HCT116 (cell line): Measurements from ENCODE around the gene ARL6IP1. TPM values are rescaled to one million over a fixed set of nuclear protein-coding genes. Genes with fewer than 3 reads are reported as not detected.

ENCODE experiments used
- ATAC-seq: fragments of 200-7000 bp; cut with Tn5 transposase; 2 replicates; pipeline ENCODE4 v1.9.1; 2020; ENCODE audit warnings: mild to moderate bottlenecking, moderate library complexity
- BruUV-seq: library from RNA; stranded (reverse); fragments of 400-500 nt; replicated peaks from 2 replicates; lab custom pipeline; 2021; lab: Mats Ljungman, UMichigan
- CTCF ChIA-PET: fragments of 300-600 bp; sonication (Branson Sonifier 250); formaldehyde crosslinking; loops from one replicate; lab custom pipeline; 2021; ENCODE audit warnings: antibody characterized with exemption; lab: Charles Lee
- POLR2A ChIA-PET: fragments of 300-600, 350-600 bp; sonication (Branson Sonifier 250); formaldehyde crosslinking; loops from one replicate; lab custom pipeline; 2021; ENCODE audit warnings: antibody characterized with exemption; lab: Charles Lee
- RAD21 ChIA-PET, 2 experiments: fragments of 300-600 bp; sonication (Branson Sonifier 250); formaldehyde crosslinking; loops; one replicate each; lab custom pipeline; 2023; ENCODE audit warnings: low total read pairs in 2 of 2; ENCODE audit not compliant: uncharacterized antibody in 2 of 2, unreplicated experiment in 2 of 2, low non-redundant PET in 1 of 2; lab: Charles Lee
- DNase-seq: peaks from one replicate; pipeline ENCODE4 v3.0.0-alpha.2; 2010; ENCODE audit warnings: low read depth, low spot score
- H2AFZ ChIP-seq: fragments of 200-600 bp; shearing (Covaris generic), sonication (generic); 2 replicates; pipeline ENCODE4 v1.6.1; 2017; ENCODE audit warnings: low read depth, mixed run types, mixed read lengths, antibody characterized with exemption, low read length; ENCODE audit not compliant: poor library complexity, severe bottlenecking
- H3K27ac ChIP-seq: 2 replicates; pipeline ENCODE4 v1.5.1; 2012; ENCODE audit warnings: low read depth, low read length
- H3K27me3 ChIP-seq: fragments of 200-600 bp; sonication (generic); 2 replicates; pipeline ENCODE4 v1.6.1; 2016; ENCODE audit warnings: mixed run types, low read length, mixed read lengths; ENCODE audit not compliant: insufficient read depth
- H3K36me3 ChIP-seq, 2 experiments: fragments of 200-500 bp in 1 of 2; fragments of 200-600 bp in 1 of 2; sonication (Bioruptor generic) in 1 of 2; sonication (generic) in 1 of 2; 2 replicates each; pipeline versions ENCODE4 v1.5.1 to v1.6.1; 2014 to 2016; ENCODE audit warnings: low read length in 2 of 2, inconsistent platforms in 1 of 2, mixed read lengths in 1 of 2, mixed run types in 1 of 2; ENCODE audit not compliant: insufficient read depth in 2 of 2, control insufficient read depth in 1 of 2
- H3K4me1 ChIP-seq, 2 experiments: fragments of 200-600 bp in 1 of 2; sonication (generic) in 1 of 2; 2 replicates each; pipeline versions ENCODE4 v1.5.1 to v1.6.1; 2012 to 2017; ENCODE audit warnings: low read length in 2 of 2, inconsistent platforms in 1 of 2, mild to moderate bottlenecking in 1 of 2, mixed read lengths in 1 of 2, mixed run types in 1 of 2, moderate library complexity in 1 of 2; ENCODE audit not compliant: insufficient read depth in 2 of 2, control insufficient read depth in 1 of 2
- H3K4me2 ChIP-seq: fragments of 200-600 bp; sonication (generic); 2 replicates; pipeline ENCODE4 v1.6.1; 2017; ENCODE audit warnings: mixed run types, low read length, mixed read lengths
- H3K4me3 ChIP-seq, 2 experiments: fragments of 200-600 bp in 1 of 2; sonication (generic) in 1 of 2; replicated peaks in 1 of 2; 2 replicates each; pipeline ENCODE4 v1.5.1; 2011 to 2016; ENCODE audit warnings: low read length in 2 of 2, control low read depth in 1 of 2, low read depth in 1 of 2, mild to moderate bottlenecking in 1 of 2, mixed read lengths in 1 of 2, mixed run types in 1 of 2
- H3K79me2 ChIP-seq: fragments of 200-600 bp; sonication (generic); 2 replicates; pipeline ENCODE4 v1.6.1; 2017; ENCODE audit warnings: mild to moderate bottlenecking, mixed run types, low read length, moderate library complexity, mixed read lengths; ENCODE audit not compliant: insufficient read depth
- H3K9ac ChIP-seq: fragments of 200-600 bp; sonication (generic); 2 replicates; pipeline ENCODE4 v1.6.1; 2016; ENCODE audit warnings: low read length, mixed read lengths
- H3K9me2 ChIP-seq: fragments of 200-600 bp; sonication (generic), shearing (Covaris generic); 2 replicates; pipeline ENCODE4 v1.6.1; 2017; ENCODE audit warnings: mixed run types, mild to moderate bottlenecking, moderate library complexity; ENCODE audit not compliant: insufficient read depth
- H3K9me3 ChIP-seq, 2 experiments: fragments of 200-500 bp in 1 of 2; fragments of 200-600 bp in 1 of 2; sonication (Bioruptor generic) in 1 of 2; sonication (generic) in 1 of 2; 2 replicates each; pipeline ENCODE4 v1.6.1; 2014 to 2017; ENCODE audit warnings: low read length in 2 of 2, mixed read lengths in 2 of 2, inconsistent platforms in 1 of 2, low read depth in 1 of 2, mild to moderate bottlenecking in 1 of 2, mixed run types in 1 of 2, moderate library complexity in 1 of 2; ENCODE audit not compliant: control insufficient read depth in 1 of 2, insufficient read depth in 1 of 2
- H4K20me1 ChIP-seq: fragments of 200-600 bp; sonication (generic), shearing (Covaris generic); 2 replicates; pipeline ENCODE4 v1.6.1; 2017; ENCODE audit warnings: mixed run types, mild to moderate bottlenecking, moderate library complexity; ENCODE audit not compliant: insufficient read depth
- CBX3 ChIP-seq: IDR thresholded peaks from 2 replicates; pipeline ENCODE4 v1.6.1; 2012; ENCODE audit warnings: low read depth
- CEBPB ChIP-seq: IDR thresholded peaks from 2 replicates; pipeline ENCODE4 v1.6.1; 2012; ENCODE audit warnings: low read depth
- EGR1 ChIP-seq: IDR thresholded peaks from 2 replicates; pipeline ENCODE4 v1.6.1; 2012; ENCODE audit warnings: low read depth
- EZH2 ChIP-seq: fragments of 200-600 bp; sonication (generic); IDR thresholded peaks from 2 replicates; pipeline ENCODE4 v1.6.1; 2017; ENCODE audit warnings: antibody characterized with exemption, mixed run types
- EZH2phosphoT487 ChIP-seq: fragments of 200-600 bp; IDR thresholded peaks from 2 replicates; pipeline ENCODE4 v1.6.1; 2018; ENCODE audit warnings: antibody characterized with exemption, borderline replicate concordance
- JUND ChIP-seq: IDR thresholded peaks from 2 replicates; pipeline ENCODE4 v1.6.1; 2012
- POLR2A ChIP-seq: IDR thresholded peaks from 2 replicates; pipeline ENCODE4 v1.7.0; 2011; ENCODE audit warnings: borderline replicate concordance; ENCODE audit not compliant: insufficient read depth, insufficient read length; ENCODE audit errors: extremely low read depth
- RAD21 ChIP-seq: IDR thresholded peaks from 2 replicates; pipeline ENCODE4 v1.6.1; 2012; ENCODE audit warnings: low read depth, mild to moderate bottlenecking
- SP1 ChIP-seq: IDR thresholded peaks from 2 replicates; pipeline ENCODE4 v1.6.1; 2012; ENCODE audit warnings: low read depth
- SRF ChIP-seq: IDR thresholded peaks from 2 replicates; pipeline ENCODE4 v1.6.1; 2012; ENCODE audit warnings: low read depth
- TCF7L2 ChIP-seq: IDR thresholded peaks from 2 replicates; pipeline ENCODE4 v1.7.0; 2011; ENCODE audit warnings: borderline replicate concordance, inconsistent platforms; ENCODE audit not compliant: insufficient read depth, insufficient read length; ENCODE audit errors: extremely low read depth
- ZFX ChIP-seq: fragments of 450-650 bp; IDR thresholded peaks from 2 replicates; pipeline ENCODE4 v1.6.1; 2017
- ZNF274 ChIP-seq: fragments of 200-500 bp; sonication (Bioruptor generic); IDR thresholded peaks from 2 replicates; pipeline ENCODE4 v1.6.1; 2014; ENCODE audit warnings: mild to moderate bottlenecking, low read depth, low read length, inconsistent platforms
- intact Hi-C: fragments of 100-400 bp; cut with micrococcal nuclease; formaldehyde crosslinking; loops from 2 replicates; pipeline ENCODE4 v1.10.0; 2022
- total RNA-seq: library from RNA; stranded (reverse); gene quantifications from one replicate; pipeline ENCODE4 v1.2.1, GENCODE V29; 2021; ENCODE audit not compliant: unreplicated experiment
- TF ChIP-seq, protein P1 (sequence below), 3 experiments: fragments of 200-600 bp in 1 of 3; sonication (generic) in 1 of 3; IDR thresholded peaks in 2 of 3; conservative IDR thresholded peaks in 1 of 3; 2 replicates each; pipeline ENCODE4 v1.5.1; 2012 to 2017; ENCODE audit warnings: low read depth in 2 of 3, low read length in 2 of 3, antibody characterized with exemption in 1 of 3, borderline replicate concordance in 1 of 3, control low read depth in 1 of 3, mild to moderate bottlenecking in 1 of 3, mixed read lengths in 1 of 3, mixed run types in 1 of 3, moderate library complexity in 1 of 3; ENCODE audit not compliant: insufficient read depth in 1 of 3
- TF ChIP-seq, protein P2 (sequence below): IDR thresholded peaks from 2 replicates; pipeline ENCODE4 v1.6.1; 2011; ENCODE audit warnings: mild to moderate bottlenecking, low read length, moderate library complexity; ENCODE audit not compliant: insufficient replicate concordance; ENCODE audit errors: extremely low read depth
- TF ChIP-seq, protein P3 (sequence below): IDR thresholded peaks from 2 replicates; pipeline ENCODE4 v1.6.1; 2012
- TF ChIP-seq, protein P4 (sequence below): IDR thresholded peaks from 2 replicates; pipeline ENCODE4 v1.6.1; 2012; ENCODE audit warnings: low read depth
- TF ChIP-seq, protein P5 (sequence below): IDR thresholded peaks from 2 replicates; pipeline ENCODE4 v1.6.1; 2012

The ARL6IP1 gene
- total RNA-seq, 1 experiment from 2014 or later: 197 TPM

DNA sequence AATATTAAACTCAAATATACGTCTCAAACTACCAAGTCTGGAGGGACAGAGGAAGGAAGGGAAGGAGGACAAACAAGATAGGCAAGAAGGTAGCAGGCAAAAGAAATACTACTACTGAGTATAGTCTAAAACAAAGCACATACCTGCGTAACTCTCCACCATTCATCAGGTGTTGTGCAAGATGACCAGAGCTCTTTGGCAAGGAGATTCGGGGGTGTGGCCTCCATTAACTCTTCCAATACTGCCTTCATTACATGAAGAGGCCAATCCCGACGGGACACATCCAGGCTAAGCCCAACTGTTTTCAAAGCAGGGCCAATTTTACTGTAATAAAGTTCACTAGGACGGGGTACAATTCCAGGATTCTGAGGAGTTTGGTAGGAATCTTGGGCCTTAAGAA, 38.2 kb upstream of the ARL6IP1 start:
- POLR2A ChIA-PET: no interaction called here

More for the DNA sequence above, 38.2 kb upstream of the ARL6IP1 start:
- H3K36me3 ChIP-seq: peaks cover 66 to 69% of the 10 kb centered on the region in 2 experiments
- H3K27me3 ChIP-seq: no peaks in the 10 kb centered on the region
- no peaks in the 10 kb centered on the region for H3K9me3 ChIP-seq
- intact Hi-C loops: no loop called here
- H3K9me2 ChIP-seq: no peaks in the 10 kb centered on the region
- DNase-seq (no peak), ATAC-seq (no peak)
- H2AFZ ChIP-seq: no peak overlapping the region
- H3K27ac ChIP-seq: no peak overlapping the region
- H3K4me3 ChIP-seq: no peak overlapping the region
- H3K79me2 ChIP-seq: peaks cover 12% of the 10 kb centered on the region; the same call in 1 of the 2 replicates
- ChIA-PET RAD21 (no interaction called here), CTCF (no interaction called here)
- BruUV-seq: no TSS peak
- H3K9ac ChIP-seq: no peak overlapping the region
- no peak overlapping the region for H3K4me2 ChIP-seq
- no peaks in the 10 kb centered on the region; the same call in 1 of the 2 replicates for H4K20me1 ChIP-seq
- TF ChIP-seq, protein P1, sequence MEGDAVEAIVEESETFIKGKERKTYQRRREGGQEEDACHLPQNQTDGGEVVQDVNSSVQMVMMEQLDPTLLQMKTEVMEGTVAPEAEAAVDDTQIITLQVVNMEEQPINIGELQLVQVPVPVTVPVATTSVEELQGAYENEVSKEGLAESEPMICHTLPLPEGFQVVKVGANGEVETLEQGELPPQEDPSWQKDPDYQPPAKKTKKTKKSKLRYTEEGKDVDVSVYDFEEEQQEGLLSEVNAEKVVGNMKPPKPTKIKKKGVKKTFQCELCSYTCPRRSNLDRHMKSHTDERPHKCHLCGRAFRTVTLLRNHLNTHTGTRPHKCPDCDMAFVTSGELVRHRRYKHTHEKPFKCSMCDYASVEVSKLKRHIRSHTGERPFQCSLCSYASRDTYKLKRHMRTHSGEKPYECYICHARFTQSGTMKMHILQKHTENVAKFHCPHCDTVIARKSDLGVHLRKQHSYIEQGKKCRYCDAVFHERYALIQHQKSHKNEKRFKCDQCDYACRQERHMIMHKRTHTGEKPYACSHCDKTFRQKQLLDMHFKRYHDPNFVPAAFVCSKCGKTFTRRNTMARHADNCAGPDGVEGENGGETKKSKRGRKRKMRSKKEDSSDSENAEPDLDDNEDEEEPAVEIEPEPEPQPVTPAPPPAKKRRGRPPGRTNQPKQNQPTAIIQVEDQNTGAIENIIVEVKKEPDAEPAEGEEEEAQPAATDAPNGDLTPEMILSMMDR (IDR thresholded peaks at IDR 0.05 in 2 of 3, conservative IDR thresholded peaks at IDR 0.05 in 1 of 3; ENCODE audit: borderline replicate concordance in 1 of 3, insufficient read depth in 1 of 3, low read depth in 2 of 3, low read length in 2 of 3): no peak
- TF ChIP-seq CBX3 (no peak), SP1 (no peak), EZH2phosphoT487 (no peak), EZH2 (no peak), TCF7L2 (no peak), EGR1 (no peak), CEBPB (no peak), JUND (no peak), POLR2A (no peak), SRF (no peak), ZNF274 (no peak), RAD21 (no peak), ZFX (no peak)
- TF ChIP-seq, protein P2, sequence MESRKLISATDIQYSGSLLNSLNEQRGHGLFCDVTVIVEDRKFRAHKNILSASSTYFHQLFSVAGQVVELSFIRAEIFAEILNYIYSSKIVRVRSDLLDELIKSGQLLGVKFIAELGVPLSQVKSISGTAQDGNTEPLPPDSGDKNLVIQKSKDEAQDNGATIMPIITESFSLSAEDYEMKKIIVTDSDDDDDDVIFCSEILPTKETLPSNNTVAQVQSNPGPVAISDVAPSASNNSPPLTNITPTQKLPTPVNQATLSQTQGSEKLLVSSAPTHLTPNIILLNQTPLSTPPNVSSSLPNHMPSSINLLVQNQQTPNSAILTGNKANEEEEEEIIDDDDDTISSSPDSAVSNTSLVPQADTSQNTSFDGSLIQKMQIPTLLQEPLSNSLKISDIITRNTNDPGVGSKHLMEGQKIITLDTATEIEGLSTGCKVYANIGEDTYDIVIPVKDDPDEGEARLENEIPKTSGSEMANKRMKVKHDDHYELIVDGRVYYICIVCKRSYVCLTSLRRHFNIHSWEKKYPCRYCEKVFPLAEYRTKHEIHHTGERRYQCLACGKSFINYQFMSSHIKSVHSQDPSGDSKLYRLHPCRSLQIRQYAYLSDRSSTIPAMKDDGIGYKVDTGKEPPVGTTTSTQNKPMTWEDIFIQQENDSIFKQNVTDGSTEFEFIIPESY: no peak
- TF ChIP-seq, protein P3, sequence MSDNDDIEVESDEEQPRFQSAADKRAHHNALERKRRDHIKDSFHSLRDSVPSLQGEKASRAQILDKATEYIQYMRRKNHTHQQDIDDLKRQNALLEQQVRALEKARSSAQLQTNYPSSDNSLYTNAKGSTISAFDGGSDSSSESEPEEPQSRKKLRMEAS: no peak
- TF ChIP-seq, protein P4, sequence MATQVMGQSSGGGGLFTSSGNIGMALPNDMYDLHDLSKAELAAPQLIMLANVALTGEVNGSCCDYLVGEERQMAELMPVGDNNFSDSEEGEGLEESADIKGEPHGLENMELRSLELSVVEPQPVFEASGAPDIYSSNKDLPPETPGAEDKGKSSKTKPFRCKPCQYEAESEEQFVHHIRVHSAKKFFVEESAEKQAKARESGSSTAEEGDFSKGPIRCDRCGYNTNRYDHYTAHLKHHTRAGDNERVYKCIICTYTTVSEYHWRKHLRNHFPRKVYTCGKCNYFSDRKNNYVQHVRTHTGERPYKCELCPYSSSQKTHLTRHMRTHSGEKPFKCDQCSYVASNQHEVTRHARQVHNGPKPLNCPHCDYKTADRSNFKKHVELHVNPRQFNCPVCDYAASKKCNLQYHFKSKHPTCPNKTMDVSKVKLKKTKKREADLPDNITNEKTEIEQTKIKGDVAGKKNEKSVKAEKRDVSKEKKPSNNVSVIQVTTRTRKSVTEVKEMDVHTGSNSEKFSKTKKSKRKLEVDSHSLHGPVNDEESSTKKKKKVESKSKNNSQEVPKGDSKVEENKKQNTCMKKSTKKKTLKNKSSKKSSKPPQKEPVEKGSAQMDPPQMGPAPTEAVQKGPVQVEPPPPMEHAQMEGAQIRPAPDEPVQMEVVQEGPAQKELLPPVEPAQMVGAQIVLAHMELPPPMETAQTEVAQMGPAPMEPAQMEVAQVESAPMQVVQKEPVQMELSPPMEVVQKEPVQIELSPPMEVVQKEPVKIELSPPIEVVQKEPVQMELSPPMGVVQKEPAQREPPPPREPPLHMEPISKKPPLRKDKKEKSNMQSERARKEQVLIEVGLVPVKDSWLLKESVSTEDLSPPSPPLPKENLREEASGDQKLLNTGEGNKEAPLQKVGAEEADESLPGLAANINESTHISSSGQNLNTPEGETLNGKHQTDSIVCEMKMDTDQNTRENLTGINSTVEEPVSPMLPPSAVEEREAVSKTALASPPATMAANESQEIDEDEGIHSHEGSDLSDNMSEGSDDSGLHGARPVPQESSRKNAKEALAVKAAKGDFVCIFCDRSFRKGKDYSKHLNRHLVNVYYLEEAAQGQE: no peak
- TF ChIP-seq, protein P5, sequence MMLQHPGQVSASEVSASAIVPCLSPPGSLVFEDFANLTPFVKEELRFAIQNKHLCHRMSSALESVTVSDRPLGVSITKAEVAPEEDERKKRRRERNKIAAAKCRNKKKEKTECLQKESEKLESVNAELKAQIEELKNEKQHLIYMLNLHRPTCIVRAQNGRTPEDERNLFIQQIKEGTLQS: no peak
- H3K4me1 ChIP-seq: no peaks in the 10 kb centered on the region
